IMR-90 (cell line): ENCODE data around the gene PARD3. TPM values are rescaled to one million over a fixed set of nuclear protein-coding genes. Genes with fewer than 3 reads are reported as not detected.
A peak's percentile ranks its signal among the peaks of the same experiment; 100 is the strongest.

ENCODE experiments used
- ATAC-seq: fragments of 200-7000 bp; cut with Tn5 transposase; 2 replicates; pipeline ENCODE4 v1.9.1; 2020; ENCODE audit warnings: low read depth, mild to moderate bottlenecking, moderate library complexity
- BruUV-seq: library from RNA; stranded (reverse); fragments of 400-500 nt; replicated peaks from 2 replicates; lab custom pipeline; 2021; lab: Mats Ljungman, UMichigan
- CTCF ChIA-PET: fragments of 300-600 bp; formaldehyde crosslinking; extraction: SDS; loops from one replicate; lab custom pipeline; 2021; ENCODE audit warnings: antibody characterized with exemption; lab: Yijun Ruan, JAX
- POLR2A ChIA-PET: fragments of 300-600 bp; sonication (Branson Sonifier 250); formaldehyde crosslinking; loops from one replicate; lab custom pipeline; 2022; ENCODE audit warnings: antibody characterized with exemption; ENCODE audit not compliant: unreplicated experiment; lab: Charles Lee
- DNase-seq: peaks from one replicate; pipeline ENCODE4 v3.0.0; 2013
- H2AFZ ChIP-seq: replicated peaks from 2 replicates; pipeline ENCODE3; 2013; ENCODE audit warnings: low read length, mild to moderate bottlenecking; ENCODE audit not compliant: poor library complexity
- H2AK5ac ChIP-seq: 2 replicates; pipeline ENCODE4 v1.6.1; 2013; ENCODE audit warnings: low read depth, low read length, inconsistent platforms
- H2AK9ac ChIP-seq: replicated peaks from 2 replicates; pipeline ENCODE3; 2013; ENCODE audit warnings: mild to moderate bottlenecking, low read depth, low read length, moderate library complexity; ENCODE audit not compliant: poor library complexity
- H2BK120ac ChIP-seq: 2 replicates; pipeline ENCODE4 v1.6.1; 2013; ENCODE audit warnings: low read depth, low read length, inconsistent platforms
- H2BK15ac ChIP-seq: 3 replicates; pipeline ENCODE4 v1.6.1; 2013; ENCODE audit warnings: low read depth, low read length, inconsistent platforms
- H2BK20ac ChIP-seq: 2 replicates; pipeline ENCODE4 v1.6.1; 2013; ENCODE audit warnings: low read depth, mild to moderate bottlenecking, inconsistent platforms, low read length, moderate library complexity
- H2BK5ac ChIP-seq: 2 replicates; pipeline ENCODE4 v1.6.1; 2013; ENCODE audit warnings: mild to moderate bottlenecking, low read depth, low read length, inconsistent platforms; ENCODE audit not compliant: poor library complexity, severe bottlenecking
- H3K14ac ChIP-seq: replicated peaks from 2 replicates; pipeline ENCODE4 v1.6.1; 2013; ENCODE audit warnings: low read depth, low read length, inconsistent platforms
- H3K18ac ChIP-seq: 2 replicates; pipeline ENCODE4 v1.6.1; 2013; ENCODE audit warnings: low read depth, low read length, control low read depth
- H3K23ac ChIP-seq: 2 replicates; pipeline ENCODE4 v1.6.1; 2013; ENCODE audit warnings: low read depth, low read length, inconsistent platforms
- H3K27ac ChIP-seq: 2 replicates; pipeline ENCODE4 v1.5.1; 2013; ENCODE audit warnings: mild to moderate bottlenecking, control low read depth, low read length; ENCODE audit not compliant: insufficient read depth
- H3K27me3 ChIP-seq: 2 replicates; pipeline ENCODE4 v1.6.1; 2013; ENCODE audit warnings: low read length; ENCODE audit not compliant: control insufficient read depth, insufficient read depth
- H3K36me3 ChIP-seq: 2 replicates; pipeline ENCODE4 v1.6.1; 2013; ENCODE audit warnings: low read length, mixed read lengths; ENCODE audit not compliant: control insufficient read depth, insufficient read depth
- H3K4ac ChIP-seq: 2 replicates; pipeline ENCODE4 v1.6.1; 2013; ENCODE audit warnings: low read depth, low read length, inconsistent platforms
- H3K4me1 ChIP-seq: 2 replicates; pipeline ENCODE4 v1.6.1; 2013; ENCODE audit warnings: low read length, mixed read lengths; ENCODE audit not compliant: control insufficient read depth, insufficient read depth
- H3K4me2 ChIP-seq: 2 replicates; pipeline ENCODE4 v1.6.1; 2013; ENCODE audit warnings: low read depth, mild to moderate bottlenecking, control low read depth, low read length, moderate library complexity
- H3K4me3 ChIP-seq: 2 replicates; pipeline ENCODE4 v1.5.1; 2013; ENCODE audit warnings: low read depth, mild to moderate bottlenecking, control low read depth, low read length, moderate library complexity; ENCODE audit not compliant: insufficient read depth
- H3K56ac ChIP-seq: 2 replicates; pipeline ENCODE4 v1.6.1; 2013; ENCODE audit warnings: low read length, inconsistent platforms; ENCODE audit not compliant: insufficient read depth; ENCODE audit errors: extremely low read depth
- H3K79me1 ChIP-seq, 2 experiments: 2 replicates each; pipeline ENCODE4 v1.6.1; 2013; ENCODE audit warnings: low read length in 2 of 2, inconsistent platforms in 1 of 2, low read depth in 1 of 2
- H3K9ac ChIP-seq: 2 replicates; pipeline ENCODE4 v1.6.1; 2013; ENCODE audit warnings: low read depth, low read length, control low read depth
- H3K9me1 ChIP-seq: 2 replicates; pipeline ENCODE4 v1.6.1; 2013; ENCODE audit warnings: low read length, inconsistent platforms; ENCODE audit not compliant: insufficient read depth
- H3K9me3 ChIP-seq: 2 replicates; pipeline ENCODE4 v1.6.1; 2013; ENCODE audit warnings: low read length; ENCODE audit not compliant: control insufficient read depth, insufficient read depth
- H4K20me1 ChIP-seq: 2 replicates; pipeline ENCODE4 v1.6.1; 2013; ENCODE audit warnings: low read length, inconsistent platforms; ENCODE audit not compliant: insufficient read depth
- H4K5ac ChIP-seq: 2 replicates; pipeline ENCODE4 v1.6.1; 2013; ENCODE audit warnings: mild to moderate bottlenecking, low read depth, low read length, control low read depth
- H4K8ac ChIP-seq, 2 experiments: 2 replicates each; pipeline ENCODE4 v1.6.1; 2013; ENCODE audit warnings: low read depth in 2 of 2, low read length in 2 of 2, control low read depth in 1 of 2, inconsistent platforms in 1 of 2
- H4K91ac ChIP-seq: 2 replicates; pipeline ENCODE4 v1.6.1; 2013; ENCODE audit warnings: low read depth, low read length, inconsistent platforms; ENCODE audit not compliant: insufficient read depth
- CEBPB ChIP-seq: IDR thresholded peaks from 2 replicates; pipeline ENCODE4 v1.6.1; 2012; ENCODE audit warnings: low read depth, low read length, improper control_type of control experiment
- MXI1 ChIP-seq: IDR thresholded peaks from 2 replicates; pipeline ENCODE4 v1.6.1; 2012; ENCODE audit warnings: low read depth, mild to moderate bottlenecking, low read length, moderate library complexity, borderline replicate concordance
- NFE2L2 ChIP-seq: fragments of 150-350 bp; IDR thresholded peaks from 2 replicates; pipeline ENCODE4 v1.6.1; 2016; ENCODE audit warnings: low read depth, mild to moderate bottlenecking, low read length
- POLR2A ChIP-seq: IDR thresholded peaks from 2 replicates; pipeline ENCODE4 v1.6.1; 2012; ENCODE audit warnings: mild to moderate bottlenecking, low read depth, low read length
- RAD21 ChIP-seq: IDR thresholded peaks from 2 replicates; pipeline ENCODE4 v1.6.1; 2012; ENCODE audit warnings: low read length, improper control_type of control experiment
- WGBS, 2 experiments: methylation state at CpG; one replicate each; pipeline versions ENCODE4 v1.1.5 to v1.1.7; 2013; ENCODE audit warnings: missing lambda C conversion rate in 2 of 2; ENCODE audit not compliant: insufficient read length in 1 of 2; ENCODE audit errors: extremely low coverage in 2 of 2; 5-methylcytosine and 5-hydroxymethylcytosine counted together
- dilution Hi-C: fragments of 300-500 bp; cut with HindIII; formaldehyde crosslinking; loops from one replicate; pipeline ENCODE4 v1.14.3; 2018; ENCODE audit warnings: low sequenced_read_pairs; ENCODE audit not compliant: unreplicated experiment
- in situ Hi-C: fragments of 300-500 bp; cut with MboI; formaldehyde crosslinking; loops from 3 replicates; pipeline ENCODE4 v1.14.3; 2019; ENCODE audit warnings: low sequenced_read_pairs, inconsistent platforms, mixed read lengths
- intact Hi-C: fragments of 100-400 bp; cut with micrococcal nuclease; formaldehyde crosslinking; loops from 2 replicates; pipeline ENCODE4 v1.10.0; 2022
- polyA plus RNA-seq, 3 experiments: library from polyadenylated mRNA; depleted of rRNA; stranded (reverse); fragments of >200 nt; gene quantifications; 2 replicates each; pipeline ENCODE4 v1.2.3, GENCODE V29; 2012; ENCODE audit warnings: low replicate concordance in 1 of 3
- total RNA-seq: library from RNA; depleted of rRNA; stranded (reverse); fragments of >200 nt; gene quantifications from 2 replicates; pipeline ENCODE4 v1.2.3, GENCODE V29; 2012

Gene PARD3
- total and polyA plus RNA-seq, 2 of the 4 experiments (the other 2 are of a cell fraction): 14.6 to 37.5 TPM

GRCh38 chr10:34288634-34289033 lies 526.5 kb downstream of the PARD3 start:
- CTCF ChIA-PET: no interaction called here

More at GRCh38 chr10:34288634-34289033, 526.5 kb downstream of the PARD3 start:
- peaks cover 10% of the 10 kb centered on the region for H3K4me1 ChIP-seq
- no peaks in the 10 kb centered on the region for H3K36me3 ChIP-seq
- dilution Hi-C loops (no loop called here), intact Hi-C loops (no loop called here), in situ Hi-C loops (no loop called here)
- H3K9ac ChIP-seq: no peak overlapping the region
- H3K4ac ChIP-seq: no peak overlapping the region
- H2BK20ac ChIP-seq: no peak overlapping the region
- no TSS peak for BruUV-seq
- TF ChIP-seq POLR2A (no peak), MXI1 (no peak), RAD21 (no peak), CEBPB (peak; percentile 60; the same call in 1 of the 2 replicates), NFE2L2 (no peak)
- H2BK120ac ChIP-seq: no peak overlapping the region
- H3K4me2 ChIP-seq: no peak overlapping the region
- no peak overlapping the region for H3K4me3 ChIP-seq
- H4K5ac ChIP-seq: no peak overlapping the region
- H2AK5ac ChIP-seq: no peak overlapping the region
- peak overlapping the region; percentile 11; the same call in 1 of the 3 replicates for H2BK15ac ChIP-seq
- H3K23ac ChIP-seq: no peak overlapping the region
- POLR2A ChIA-PET: no interaction called here
- WGBS, 2 experiments: no CpG with 5 or more reads among the region's 3 CpGs
- no peak overlapping the region for H3K18ac ChIP-seq
- DNase-seq (peak; percentile 45), ATAC-seq (no peak)
- H3K9me3 ChIP-seq: no peaks in the 10 kb centered on the region
- H4K20me1 ChIP-seq: no peaks in the 10 kb centered on the region; the same call in 1 of the 2 replicates
- H2AFZ ChIP-seq: no peak overlapping the region
- peaks cover 12% of the 10 kb centered on the region for H3K9me1 ChIP-seq
- 0 out of 4 replicates have a peak, but pooled peaks cover 0 to 2% of the 10 kb centered on the region in 2 experiments for H3K79me1 ChIP-seq
- H4K8ac ChIP-seq: no peak overlapping the region
- H2BK5ac ChIP-seq: no peak overlapping the region
- no peak overlapping the region for H2AK9ac ChIP-seq
- no peak overlapping the region for H3K14ac ChIP-seq
- H3K27ac ChIP-seq: no peak overlapping the region
- H3K56ac ChIP-seq: no peak overlapping the region
- H3K27me3 ChIP-seq: no peaks in the 10 kb centered on the region
- no peak overlapping the region for H4K91ac ChIP-seq
